H1 (cell line): ENCODE data around the gene ARSB.

ENCODE experiments used
- EP300 ChIP-seq, 2 experiments: IDR thresholded peaks; 1 replicate in 1 of 2; 2 replicates in 1 of 2; pipeline ENCODE4 v1.6.1; 2011 to 2012; ENCODE audit warnings: low read depth in 2 of 2, low read length in 2 of 2, mild to moderate bottlenecking in 2 of 2, borderline replicate concordance in 1 of 2, inconsistent platforms in 1 of 2, moderate library complexity in 1 of 2
- EZH2 ChIP-seq: fragments of 200-600 bp; sonication (generic); IDR thresholded peaks from 2 replicates; pipeline ENCODE4 v1.7.1; 2012; ENCODE audit warnings: low read depth, mild to moderate bottlenecking, moderate library complexity, low read length, inconsistent platforms; ENCODE audit not compliant: severe bottlenecking
- HDAC6 ChIP-seq: IDR thresholded peaks from one replicate; pipeline ENCODE4 v1.7.1; 2012; ENCODE audit warnings: low read depth, mild to moderate bottlenecking, inconsistent platforms, low read length, moderate library complexity
- NANOG ChIP-seq: IDR thresholded peaks from 2 replicates; pipeline ENCODE4 v1.6.1; 2011; ENCODE audit warnings: low read length, low read depth, mild to moderate bottlenecking, inconsistent platforms; ENCODE audit not compliant: insufficient read depth, poor library complexity, severe bottlenecking
- PHF8 ChIP-seq: fragments of 200-600 bp; sonication (generic); conservative IDR thresholded peaks from 2 replicates; pipeline ENCODE4 v1.7.1; 2012; ENCODE audit warnings: low read depth, mild to moderate bottlenecking, inconsistent platforms, low read length, moderate library complexity
- POLR2A ChIP-seq, 2 experiments: IDR thresholded peaks; 1 replicate in 1 of 2; 2 replicates in 1 of 2; pipeline ENCODE4 v1.6.1; 2011; ENCODE audit warnings: low read depth in 2 of 2, low read length in 2 of 2, mild to moderate bottlenecking in 2 of 2; ENCODE audit errors: control extremely low read depth in 1 of 2
- TAF1 ChIP-seq: IDR thresholded peaks from 2 replicates; pipeline ENCODE4 v1.6.1; 2011; ENCODE audit warnings: mild to moderate bottlenecking, low read depth, low read length
- TF ChIP-seq, protein P1 (sequence below), 3 experiments: IDR thresholded peaks; 1 replicate in 2 of 3; 2 replicates in 1 of 3; pipeline versions ENCODE4 v1.5.1 to v1.6.1; 2011; ENCODE audit warnings: low read length in 3 of 3, mild to moderate bottlenecking in 3 of 3, inconsistent platforms in 2 of 3, low read depth in 1 of 3, moderate library complexity in 1 of 3; ENCODE audit not compliant: insufficient read depth in 1 of 3; ENCODE audit errors: control extremely low read depth in 1 of 3

DNA sequence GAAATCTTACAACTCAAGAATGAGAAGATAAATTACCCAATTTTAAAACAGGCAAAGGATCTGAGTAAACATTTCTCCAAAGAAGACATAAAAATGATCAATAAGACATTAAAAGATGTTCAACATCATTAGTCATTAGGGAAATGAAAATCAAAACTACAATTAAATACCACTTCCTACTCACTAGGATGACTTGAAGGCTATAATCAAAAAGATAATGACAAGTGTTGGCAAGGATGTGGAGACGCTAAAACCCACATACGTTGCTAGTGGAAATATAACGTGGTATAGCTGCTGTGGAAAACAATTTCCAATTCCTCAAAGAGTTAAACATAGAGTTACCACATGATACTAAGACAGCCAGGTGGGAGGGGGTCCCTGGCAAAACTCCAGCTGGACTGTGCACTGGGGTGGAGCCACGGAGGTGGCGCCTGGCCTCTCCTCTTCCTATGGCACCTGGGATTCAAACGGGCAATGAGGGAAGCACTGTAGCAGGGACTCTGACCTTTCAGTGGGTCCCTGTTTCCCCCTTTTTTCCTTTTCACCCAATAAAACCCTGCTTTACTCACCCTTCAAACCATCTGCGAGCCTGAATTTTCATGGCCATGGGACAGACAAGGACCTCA, 5.9 kb downstream of the ARSB start:
- no peak for TF ChIP-seq EZH2
- no peak for TF ChIP-seq EP300 (IDR thresholded peaks at IDR 0.05; ENCODE audit: borderline replicate concordance in 1 of 2, low read depth in 2 of 2, low read length in 2 of 2)
- no peak for TF ChIP-seq TAF1
- TF ChIP-seq, protein P1, sequence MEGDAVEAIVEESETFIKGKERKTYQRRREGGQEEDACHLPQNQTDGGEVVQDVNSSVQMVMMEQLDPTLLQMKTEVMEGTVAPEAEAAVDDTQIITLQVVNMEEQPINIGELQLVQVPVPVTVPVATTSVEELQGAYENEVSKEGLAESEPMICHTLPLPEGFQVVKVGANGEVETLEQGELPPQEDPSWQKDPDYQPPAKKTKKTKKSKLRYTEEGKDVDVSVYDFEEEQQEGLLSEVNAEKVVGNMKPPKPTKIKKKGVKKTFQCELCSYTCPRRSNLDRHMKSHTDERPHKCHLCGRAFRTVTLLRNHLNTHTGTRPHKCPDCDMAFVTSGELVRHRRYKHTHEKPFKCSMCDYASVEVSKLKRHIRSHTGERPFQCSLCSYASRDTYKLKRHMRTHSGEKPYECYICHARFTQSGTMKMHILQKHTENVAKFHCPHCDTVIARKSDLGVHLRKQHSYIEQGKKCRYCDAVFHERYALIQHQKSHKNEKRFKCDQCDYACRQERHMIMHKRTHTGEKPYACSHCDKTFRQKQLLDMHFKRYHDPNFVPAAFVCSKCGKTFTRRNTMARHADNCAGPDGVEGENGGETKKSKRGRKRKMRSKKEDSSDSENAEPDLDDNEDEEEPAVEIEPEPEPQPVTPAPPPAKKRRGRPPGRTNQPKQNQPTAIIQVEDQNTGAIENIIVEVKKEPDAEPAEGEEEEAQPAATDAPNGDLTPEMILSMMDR (IDR thresholded peaks at IDR 0.05; ENCODE audit: control extremely low read depth in 1 of 3, insufficient read depth in 1 of 3, low read depth in 1 of 3, low read length in 3 of 3) = no peak
- TF ChIP-seq POLR2A (IDR thresholded peaks at IDR 0.05; ENCODE audit: control extremely low read depth in 1 of 2, low read depth in 2 of 2, low read length in 2 of 2) = no peak
- no peak for TF ChIP-seq HDAC6
- TF ChIP-seq NANOG = no peak
- TF ChIP-seq PHF8 = no peak
